Mucosa of descending colon (tissue), 3 donors: ENCODE data around the gene C1orf50. TPM values are rescaled to one million over a fixed set of nuclear protein-coding genes. Genes with fewer than 3 reads are reported as not detected.

ENCODE experiments used
- ATAC-seq: fragments of 200-7000 bp; cut with Tn5 transposase; one replicate; pipeline ENCODE4 v1.9.1; 2020; ENCODE audit warnings: mild to moderate bottlenecking, moderate library complexity
- DNase-seq, 3 donors: peaks; one replicate each; pipeline ENCODE4 v3.0.0-alpha.2; 2020
- H3K36me3 ChIP-seq: fragments of 200-600 bp; one replicate; pipeline ENCODE4 v1.8.0; 2021; ENCODE audit warnings: low read depth, mild to moderate bottlenecking
- H3K4me1 ChIP-seq: fragments of 200-600 bp; one replicate; pipeline ENCODE4 v1.8.0; 2021; ENCODE audit warnings: low read depth, mild to moderate bottlenecking
- H3K4me3 ChIP-seq: fragments of 200-600 bp; one replicate; pipeline ENCODE4 v1.8.0; 2021; ENCODE audit warnings: mild to moderate bottlenecking
- H3K9me3 ChIP-seq: fragments of 200-600 bp; one replicate; pipeline ENCODE4 v1.8.0; 2021; ENCODE audit warnings: mild to moderate bottlenecking
- CTCF ChIP-seq: fragments of 200-600 bp; IDR thresholded peaks from one replicate; pipeline ENCODE4 v1.8.0; 2022; ENCODE audit warnings: antibody characterized with exemption, mild to moderate bottlenecking
- intact Hi-C, 2 donors: fragments of 100-400 bp; cut with DNase I in 1 of 2; cut with micrococcal nuclease in 1 of 2; formaldehyde crosslinking; loops; one replicate each; pipeline versions ENCODE4 v1.11.0 to v1.11.1; 2022; cut with DNase I, micrococcal nuclease
- total RNA-seq, 3 donors: library from RNA; stranded (reverse); fragmentation: NEBNext Ultra II Directional in 2 of 3; extraction: Animal tissue kit (Norgen Biotek cat#: 25700) in 2 of 3; gene quantifications; one replicate each; pipeline versions ENCODE4 v1.2.1 to v1.2.4, GENCODE V29; 2021 to 2023
- donor health status: DM: no; HTN: no; CAD: no; lungs with moderate emphysema.
- donor health status: DM: no; HTN: no; CAD: no.
- donor health status: DM: no; HTN: yes; CAD: no.

C1orf50 gene
- total RNA-seq, 3 donors from 2014 or later = 4.4 to 9.8 (median 7.1) TPM

GRCh38 chr1:42730002-42730401 is 37.0 kb upstream of the C1orf50 start:
- no peaks in the 10 kb centered on the region for H3K36me3 ChIP-seq
- no peak for TF ChIP-seq CTCF
- no peak for ATAC-seq
- H3K4me3 ChIP-seq = no peak overlapping the region
- intact Hi-C loops = no loop called here
- DNase-seq = no peak
- peaks cover 9% of the 10 kb centered on the region for H3K4me1 ChIP-seq
- no peaks in the 10 kb centered on the region for H3K9me3 ChIP-seq

- DNase-seq (peak in 1 of 3 donors; percentile 61), ATAC-seq (peak; percentile 77)
- Histone ChIP-seq H3K36me3 (no peaks in the 10 kb centered on the region), H3K4me3 (no peak overlapping the region), H3K4me1 (peaks cover 14% of the 10 kb centered on the region), H3K9me3 (no peaks in the 10 kb centered on the region)
- TF ChIP-seq CTCF = no peak
- intact Hi-C loops = no loop called here
Observed at GRCh38 chr1:42730988-42731387, 36.1 kb upstream of the C1orf50 start.

- Histone ChIP-seq H3K9me3 (no peaks in the 10 kb centered on the region), H3K4me3 (no peak overlapping the region), H3K4me1 (peaks cover 18% of the 10 kb centered on the region), H3K36me3 (no peaks in the 10 kb centered on the region)
- DNase-seq (peak in 1 of 3 donors; percentile 30), ATAC-seq (peak; percentile 40)
- intact Hi-C loops = no loop called here
- TF ChIP-seq CTCF = no peak
Observed at GRCh38 chr1:42731585-42731984, 35.5 kb upstream of the C1orf50 start.

GRCh38 chr1:42732126-42732680 is 34.8 kb upstream of the C1orf50 start:
- H3K36me3 ChIP-seq = no peaks in the 10 kb centered on the region
- peak in 1 of 3 donors; percentile 21 for DNase-seq
- no peak overlapping the region for H3K4me3 ChIP-seq
- no peak for ATAC-seq
- intact Hi-C loops = no loop called here
- no peaks in the 10 kb centered on the region for H3K9me3 ChIP-seq
- H3K4me1 ChIP-seq = peaks cover 18% of the 10 kb centered on the region
- TF ChIP-seq CTCF = no peak

GRCh38 chr1:42733415-42734200 is 33.4 kb upstream of the C1orf50 start:
- Histone ChIP-seq H3K4me1 (peaks cover 18% of the 10 kb centered on the region), H3K4me3 (no peak overlapping the region), H3K36me3 (no peaks in the 10 kb centered on the region), H3K9me3 (no peaks in the 10 kb centered on the region)
- DNase-seq (peak in 1 of 3 donors; percentile 15), ATAC-seq (no peak)
- no peak for TF ChIP-seq CTCF
- intact Hi-C loops = no loop called here
